ENCODE measurements around the gene PRPF6.

PRPF6 gene

GRCh38 chr20:64079273-64080012, 98.5 kb downstream of the PRPF6 start, which contains the start of gene RGS19:
Gene RGS19, minus strand, starts transcription at chr20:64079518. Its CDS starts 2,632 bp downstream, at chr20:64076886.
- peak; percentile 20 for DNase-seq (ENCODE audit: extremely low read depth, low read depth)
- TF ChIP-seq CTCF (IDR thresholded peaks at IDR 0.05; ENCODE audit: low read depth, low read length): no peak

GRCh38 chr20:64080013-64080812, 99.3 kb downstream of the PRPF6 start, which contains the start of gene OPRL1:
Gene OPRL1, plus strand, starts transcription at chr20:64080082. Its CDS starts 12,639 bp downstream, at chr20:64092721.
- no peak for DNase-seq (ENCODE audit: extremely low read depth, low read depth)
- TF ChIP-seq CTCF (IDR thresholded peaks at IDR 0.05; ENCODE audit: low read depth, low read length): no peak

GRCh38 chr20:64080813-64081623, 100.1 kb downstream of the PRPF6 start:
- TF ChIP-seq CTCF (IDR thresholded peaks at IDR 0.05; ENCODE audit: low read depth, low read length): no peak
- no peak for DNase-seq (ENCODE audit: extremely low read depth, low read depth)

GRCh38 chr20:64081624-64081964, 100.7 kb downstream of the PRPF6 start:
- no peak for DNase-seq (ENCODE audit: extremely low read depth, low read depth)
- no peak for TF ChIP-seq CTCF (IDR thresholded peaks at IDR 0.05; ENCODE audit: low read depth, low read length)

- TF ChIP-seq CTCF (IDR thresholded peaks at IDR 0.05; ENCODE audit: low read depth, low read length): no peak
- DNase-seq (ENCODE audit: extremely low read depth, low read depth): no peak
These were observed 101.3 kb downstream of the PRPF6 start for GRCh38 chr20:64082126-64082731.
